Mucosa of gallbladder (tissue), 1 donor: ENCODE results near the gene JTB. TPM values are rescaled to one million over a fixed set of nuclear protein-coding genes. Genes with fewer than 3 reads are reported as not detected.

Source experiments
- DNase-seq: peaks from one replicate; pipeline ENCODE4 v3.0.0-alpha.2; 2020; ENCODE audit warnings: low spot score
- total RNA-seq: library from RNA; stranded (reverse); gene quantifications from one replicate; pipeline ENCODE4 v1.2.1, GENCODE V29; 2021
- donor health status: DM: no; HTN: no; CAD: no.

The JTB gene
- total RNA-seq, 1 donor from 2014 or later, result 144 TPM

- no peak for DNase-seq
Observed at GRCh38 chr1:153932156-153933131, 45.0 kb downstream of the JTB start.

- no peak for DNase-seq
Observed at GRCh38 chr1:153929981-153930948, 47.2 kb downstream of the JTB start.

- no peak for DNase-seq
Observed at GRCh38 chr1:153929426-153929825, 48.0 kb downstream of the JTB start.

GRCh38 chr1:153928791-153929341 lies 48.6 kb downstream of the JTB start:
- DNase-seq, result no peak

- no peak for DNase-seq
Observed at GRCh38 chr1:153928245-153928644, 49.2 kb downstream of the JTB start.

GRCh38 chr1:153926405-153926804 lies 51.1 kb downstream of the JTB start:
- DNase-seq, result no peak

Other genes with a start within 250 kb of the JTB start
- 72.9 TPM for gene INTS3, start 249.6 kb downstream of the JTB start, total RNA-seq
- 22.1 TPM for gene SLC27A3, start 202.3 kb downstream of the JTB start, total RNA-seq
- gene GATAD2B, start 54.7 kb downstream of the JTB start, total RNA-seq, result 42.5 TPM
- gene DENND4B, start 31.0 kb downstream of the JTB start, total RNA-seq, result 65.2 TPM
- gene CRTC2, start 19.1 kb downstream of the JTB start, total RNA-seq, result 60.6 TPM
- gene SLC39A1, start 14.1 kb downstream of the JTB start, total RNA-seq, result 119 TPM
- gene CREB3L4, start 9.8 kb downstream of the JTB start, total RNA-seq, result 18.5 TPM
- 112 TPM for gene RAB13, start 8.7 kb upstream of the JTB start, total RNA-seq
- 1,416 TPM for gene RPS27, start 13.1 kb upstream of the JTB start, total RNA-seq
- 0.06 TPM for gene NUP210L, start 177.4 kb upstream of the JTB start, total RNA-seq
- gene TPM3, start 214.4 kb upstream of the JTB start, total RNA-seq, result 283 TPM
- gene CFAP141, start 228.7 kb upstream of the JTB start, total RNA-seq, result not detected
- gene UBAP2L, start 243.3 kb upstream of the JTB start, total RNA-seq, result 118 TPM